ENCODE data around the gene CBLC. TPM values are rescaled to one million over a fixed set of nuclear protein-coding genes. Genes with fewer than 3 reads are reported as not detected.

CBLC gene
- total and polyA plus RNA-seq, 10 of the 15 experiments (the other 5 are each of a cell fraction or from before 2014, with no cell fraction given) = not detected

DNA sequence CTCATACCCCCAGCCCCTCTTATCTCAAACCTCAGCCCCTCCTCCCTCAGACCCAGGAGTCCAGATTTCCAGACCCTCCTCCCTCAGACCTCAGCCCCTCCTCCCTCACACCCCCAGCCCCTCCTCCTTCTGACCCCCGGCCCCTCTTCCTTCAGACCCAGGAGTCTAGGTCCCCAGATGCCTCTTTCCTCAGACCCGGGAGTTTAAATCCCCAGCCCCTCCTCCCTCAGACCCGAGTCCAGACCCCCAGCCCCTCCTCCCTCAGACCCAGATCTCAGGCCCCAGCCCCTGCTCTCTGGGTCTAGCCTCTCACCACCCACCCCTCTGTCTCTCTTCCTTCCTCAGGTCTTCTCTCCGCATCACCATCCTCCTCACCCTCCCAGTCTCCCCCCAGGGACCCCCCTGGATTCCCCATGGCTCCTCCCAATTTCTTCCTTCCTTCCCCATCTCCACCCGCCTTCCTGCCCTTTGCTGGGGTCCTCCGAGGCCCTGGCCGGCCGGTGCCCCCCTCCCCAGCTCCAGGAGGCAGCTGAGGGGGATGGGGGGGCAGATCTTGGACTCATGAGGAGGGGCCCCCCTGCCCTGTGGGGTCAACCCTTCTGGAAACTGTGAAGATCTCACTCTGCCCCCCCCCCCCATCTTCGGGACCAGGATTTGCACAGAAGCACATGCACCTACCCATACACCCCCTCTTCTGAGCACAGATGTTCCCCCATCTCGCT is 18.4 kb upstream of the CBLC start (continued):
- TF ChIP-seq, protein P1, sequence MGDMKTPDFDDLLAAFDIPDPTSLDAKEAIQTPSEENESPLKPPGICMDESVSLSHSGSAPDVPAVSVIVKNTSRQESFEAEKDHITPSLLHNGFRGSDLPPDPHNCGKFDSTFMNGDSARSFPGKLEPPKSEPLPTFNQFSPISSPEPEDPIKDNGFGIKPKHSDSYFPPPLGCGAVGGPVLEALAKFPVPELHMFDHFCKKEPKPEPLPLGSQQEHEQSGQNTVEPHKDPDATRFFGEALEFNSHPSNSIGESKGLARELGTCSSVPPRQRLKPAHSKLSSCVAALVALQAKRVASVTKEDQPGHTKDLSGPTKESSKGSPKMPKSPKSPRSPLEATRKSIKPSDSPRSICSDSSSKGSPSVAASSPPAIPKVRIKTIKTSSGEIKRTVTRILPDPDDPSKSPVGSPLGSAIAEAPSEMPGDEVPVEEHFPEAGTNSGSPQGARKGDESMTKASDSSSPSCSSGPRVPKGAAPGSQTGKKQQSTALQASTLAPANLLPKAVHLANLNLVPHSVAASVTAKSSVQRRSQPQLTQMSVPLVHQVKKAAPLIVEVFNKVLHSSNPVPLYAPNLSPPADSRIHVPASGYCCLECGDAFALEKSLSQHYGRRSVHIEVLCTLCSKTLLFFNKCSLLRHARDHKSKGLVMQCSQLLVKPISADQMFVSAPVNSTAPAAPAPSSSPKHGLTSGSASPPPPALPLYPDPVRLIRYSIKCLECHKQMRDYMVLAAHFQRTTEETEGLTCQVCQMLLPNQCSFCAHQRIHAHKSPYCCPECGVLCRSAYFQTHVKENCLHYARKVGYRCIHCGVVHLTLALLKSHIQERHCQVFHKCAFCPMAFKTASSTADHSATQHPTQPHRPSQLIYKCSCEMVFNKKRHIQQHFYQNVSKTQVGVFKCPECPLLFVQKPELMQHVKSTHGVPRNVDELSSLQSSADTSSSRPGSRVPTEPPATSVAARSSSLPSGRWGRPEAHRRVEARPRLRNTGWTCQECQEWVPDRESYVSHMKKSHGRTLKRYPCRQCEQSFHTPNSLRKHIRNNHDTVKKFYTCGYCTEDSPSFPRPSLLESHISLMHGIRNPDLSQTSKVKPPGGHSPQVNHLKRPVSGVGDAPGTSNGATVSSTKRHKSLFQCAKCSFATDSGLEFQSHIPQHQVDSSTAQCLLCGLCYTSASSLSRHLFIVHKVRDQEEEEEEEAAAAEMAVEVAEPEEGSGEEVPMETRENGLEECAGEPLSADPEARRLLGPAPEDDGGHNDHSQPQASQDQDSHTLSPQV (IDR thresholded peaks at IDR 0.05) = no peak

GRCh38 chr19:44762038-44762437 is 15.7 kb upstream of the CBLC start:
- ChIA-PET RAD21 (ENCODE audit: unreplicated experiment) (interaction anchor here (1.2 to 2.3 kb wide), 2 partner anchors 38 to 40 kb away, joined by 4 to 7 read pairs; no protein-coding TSS in a partner anchor), SMC1A (ENCODE audit: uncharacterized antibody, unreplicated experiment) (interaction anchor here (1.6 kb wide), 1 partner anchor 38 kb away, joined by 4 read pairs; no protein-coding TSS in a partner anchor), CTCF (interaction anchor here (15.6 kb wide), 1 partner anchor 37 kb away, joined by 513 read pairs; no protein-coding TSS in a partner anchor), POLR2A (no interaction called here)
- ATAC-seq (peak; percentile 32; the same call in 2 of the 3 replicates), FAIRE-seq (no peak), DNase-seq (ENCODE audit: low read depth, low spot score) (no peak)
- H3K9me3 ChIP-seq (replicated peaks; ENCODE audit: control insufficient read depth, insufficient read depth, low read length) = no peaks in the 10 kb centered on the region
- TF ChIP-seq, protein P2, sequence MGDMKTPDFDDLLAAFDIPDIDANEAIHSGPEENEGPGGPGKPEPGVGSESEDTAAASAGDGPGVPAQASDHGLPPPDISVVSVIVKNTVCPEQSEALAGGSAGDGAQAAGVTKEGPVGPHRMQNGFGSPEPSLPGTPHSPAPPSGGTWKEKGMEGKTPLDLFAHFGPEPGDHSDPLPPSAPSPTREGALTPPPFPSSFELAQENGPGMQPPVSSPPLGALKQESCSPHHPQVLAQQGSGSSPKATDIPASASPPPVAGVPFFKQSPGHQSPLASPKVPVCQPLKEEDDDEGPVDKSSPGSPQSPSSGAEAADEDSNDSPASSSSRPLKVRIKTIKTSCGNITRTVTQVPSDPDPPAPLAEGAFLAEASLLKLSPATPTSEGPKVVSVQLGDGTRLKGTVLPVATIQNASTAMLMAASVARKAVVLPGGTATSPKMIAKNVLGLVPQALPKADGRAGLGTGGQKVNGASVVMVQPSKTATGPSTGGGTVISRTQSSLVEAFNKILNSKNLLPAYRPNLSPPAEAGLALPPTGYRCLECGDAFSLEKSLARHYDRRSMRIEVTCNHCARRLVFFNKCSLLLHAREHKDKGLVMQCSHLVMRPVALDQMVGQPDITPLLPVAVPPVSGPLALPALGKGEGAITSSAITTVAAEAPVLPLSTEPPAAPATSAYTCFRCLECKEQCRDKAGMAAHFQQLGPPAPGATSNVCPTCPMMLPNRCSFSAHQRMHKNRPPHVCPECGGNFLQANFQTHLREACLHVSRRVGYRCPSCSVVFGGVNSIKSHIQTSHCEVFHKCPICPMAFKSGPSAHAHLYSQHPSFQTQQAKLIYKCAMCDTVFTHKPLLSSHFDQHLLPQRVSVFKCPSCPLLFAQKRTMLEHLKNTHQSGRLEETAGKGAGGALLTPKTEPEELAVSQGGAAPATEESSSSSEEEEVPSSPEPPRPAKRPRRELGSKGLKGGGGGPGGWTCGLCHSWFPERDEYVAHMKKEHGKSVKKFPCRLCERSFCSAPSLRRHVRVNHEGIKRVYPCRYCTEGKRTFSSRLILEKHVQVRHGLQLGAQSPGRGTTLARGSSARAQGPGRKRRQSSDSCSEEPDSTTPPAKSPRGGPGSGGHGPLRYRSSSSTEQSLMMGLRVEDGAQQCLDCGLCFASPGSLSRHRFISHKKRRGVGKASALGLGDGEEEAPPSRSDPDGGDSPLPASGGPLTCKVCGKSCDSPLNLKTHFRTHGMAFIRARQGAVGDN (IDR thresholded peaks at IDR 0.05) = no peak
- TF ChIP-seq IRF4 (IDR thresholded peaks at IDR 0.05; ENCODE audit: low read depth, low read length) (no peak), BMI1 (IDR thresholded peaks at IDR 0.05; ENCODE audit: borderline replicate concordance) (no peak)
- intact Hi-C loops (cut with micrococcal nuclease; ENCODE audit: unreplicated experiment) = no loop called here
- H2AFZ ChIP-seq (ENCODE audit: control insufficient read depth, low read depth, low read length) = no peak overlapping the region
- no TSS peak for BruUV-seq (replicated peaks)
- H3K4me1 ChIP-seq (ENCODE audit: control insufficient read depth, insufficient read depth, low read length) = no peaks in the 10 kb centered on the region; the same call in 1 of the 2 replicates
- WGBS (ENCODE audit: insufficient coverage, insufficient replicate concordance, low lambda C conversion rate, missing lambda C conversion rate) = 50% methylated on average over 8 of the region's 8 CpGs
- in situ Hi-C loops (cut with MboI) = no loop called here
- H3K27ac ChIP-seq (ENCODE audit: control insufficient read depth, insufficient read depth) = no peak overlapping the region
- no peak overlapping the region for H3K4me3 ChIP-seq
- no peak overlapping the region for H3K9ac ChIP-seq (ENCODE audit: control insufficient read depth, insufficient read depth, low read length)
- no peaks in the 10 kb centered on the region for H4K20me1 ChIP-seq (ENCODE audit: control insufficient read depth, insufficient read depth)
- H3K79me2 ChIP-seq (ENCODE audit: control insufficient read depth, insufficient read depth, low read length) = no peaks in the 10 kb centered on the region
- H3K4me2 ChIP-seq (ENCODE audit: control insufficient read depth, insufficient read depth) = no peak overlapping the region
- no peaks in the 10 kb centered on the region for H3K27me3 ChIP-seq (replicated peaks in 1 of 2; ENCODE audit: control insufficient read depth in 2 of 2, insufficient read depth in 2 of 2, low read length in 1 of 2)
- peaks cover 3 to 9% of the 10 kb centered on the region in 2 experiments; a peak in 3 of 4 replicates for H3K36me3 ChIP-seq (ENCODE audit: control insufficient read depth in 2 of 2, insufficient read depth in 2 of 2, low read length in 1 of 2)

All from GM12878 (cell line).